ENCODE data around the gene B4GALNT4. TPM values are rescaled to one million over a fixed set of nuclear protein-coding genes. Genes with fewer than 3 reads are reported as not detected.

Gene B4GALNT4
- total and polyA plus RNA-seq, 2 of the 13 experiments (the other 11 are each of a cell fraction or from before 2014, with no cell fraction given) = 30.5 to 50.1 TPM

GRCh38 chr11:363948-364761 is 5.1 kb upstream of the B4GALNT4 start (continued):
- TF ChIP-seq ZBTB38 (CRISPR knock-in tag; IDR thresholded peaks at IDR 0.05) (peak; percentile 43; the same call in 1 of the 2 replicates), ADNP (CRISPR knock-in tag; IDR thresholded peaks at IDR 0.05) (no peak), KDM4B (CRISPR knock-in tag; IDR thresholded peaks at IDR 0.05) (peak; percentile 70; the same call in 1 of the 2 replicates), ZNF281 (CRISPR knock-in tag; IDR thresholded peaks at IDR 0.05; ENCODE audit: borderline replicate concordance) (peak; percentile 42; the same call in 1 of the 2 replicates), MZF1 (CRISPR knock-in tag; IDR thresholded peaks at IDR 0.05; ENCODE audit: borderline replicate concordance) (no peak), BRD4 (CRISPR knock-in tag; IDR thresholded peaks at IDR 0.05) (no peak), ZBTB1 (CRISPR knock-in tag; IDR thresholded peaks at IDR 0.05; ENCODE audit: borderline replicate concordance) (no peak), ELF4 (CRISPR knock-in tag; IDR thresholded peaks at IDR 0.05; ENCODE audit: borderline replicate concordance) (no peak), RCOR2 (CRISPR knock-in tag; IDR thresholded peaks at IDR 0.05) (no peak), ZXDC (CRISPR knock-in tag; IDR thresholded peaks at IDR 0.05) (no peak), SRSF9 (IDR thresholded peaks at IDR 0.05; ENCODE audit: borderline replicate concordance, insufficient read depth, low read depth, low read length, poor library complexity, severe bottlenecking) (no peak), YY1 (IDR thresholded peaks at IDR 0.05; ENCODE audit: insufficient read depth, insufficient replicate concordance, low read depth, low read length) (peak; percentile 22), PHF8 (CRISPR knock-in tag; IDR thresholded peaks at IDR 0.05) (peak; percentile 44; the same call in 1 of the 2 replicates), IKZF4 (CRISPR knock-in tag; IDR thresholded peaks at IDR 0.05; ENCODE audit: borderline replicate concordance, low read depth, not compliant biosample characterization) (peak; percentile 36), E2F1 (CRISPR knock-in tag; IDR thresholded peaks at IDR 0.05) (no peak), ZNF678 (CRISPR knock-in tag; IDR thresholded peaks at IDR 0.05) (no peak), TFAP4 (IDR thresholded peaks at IDR 0.05; ENCODE audit: borderline replicate concordance, low read depth) (peak; percentile 32; the same call in 1 of the 2 replicates), ELF3 (CRISPR knock-in tag; IDR thresholded peaks at IDR 0.05) (0 out of 2 replicates have a peak, but pooled peaks have one; percentile 31), SOX6 (IDR thresholded peaks at IDR 0.05) (no peak), SOX6 (CRISPR knock-in tag; IDR thresholded peaks at IDR 0.05) (0 out of 2 replicates have a peak, but pooled peaks have one; percentile 18), PCBP1 (IDR thresholded peaks at IDR 0.05; ENCODE audit: borderline replicate concordance, low read depth, low read length) (no peak), SRY (CRISPR knock-in tag; IDR thresholded peaks at IDR 0.05) (no peak)
